Fibroblast of lung (primary cell): ENCODE data around the gene NTSR2.

Experiments
- CTCF ChIP-seq, 2 donors: IDR thresholded peaks in 1 of 2; conservative IDR thresholded peaks in 1 of 2; 1 replicate in 1 of 2; 2 replicates in 1 of 2; pipeline ENCODE4 v1.5.1; 2011 to 2012; ENCODE audit warnings: low read length in 2 of 2, control low read depth in 1 of 2, inconsistent platforms in 1 of 2, low read depth in 1 of 2, mild to moderate bottlenecking in 1 of 2
- EZH2 ChIP-seq: IDR thresholded peaks from 2 replicates; pipeline ENCODE4 v1.5.1; 2012; ENCODE audit warnings: low read length, control low read depth, mild to moderate bottlenecking; ENCODE audit errors: missing control alignments

GRCh38 chr2:11687736-11688135 lies 17.7 kb upstream of the NTSR2 start:
- no peak for TF ChIP-seq CTCF (conservative IDR thresholded peaks at IDR 0.05 in 1 of 2, IDR thresholded peaks at IDR 0.05 in 1 of 2; ENCODE audit: low read depth in 1 of 2, low read length in 2 of 2)
- TF ChIP-seq EZH2, result no peak
